Upper lobe of left lung (tissue), 6 donors: ENCODE measurements around the gene BACH1. TPM values are rescaled to one million over a fixed set of nuclear protein-coding genes. Genes with fewer than 3 reads are reported as not detected.
"Not testable (repeated sequence)": the region's sequence is repeated elsewhere in the genome, so short reads cannot be mapped to it uniquely, and the experiment has no call there.

Source experiments
- ATAC-seq, 2 donors: fragments of 200-7000 bp; cut with Tn5 transposase; one replicate each; pipeline ENCODE4 v1.9.1; 2022; ENCODE audit warnings: mild to moderate bottlenecking in 2 of 2, moderate library complexity in 2 of 2; ENCODE audit not compliant: low FRiP score in 2 of 2
- DNase-seq, 2 donors: peaks; one replicate each; pipeline ENCODE4 v3.0.0-alpha.2; 2019 to 2020
- H3K27ac ChIP-seq, 4 donors: fragments of 200-600 bp; sonication (generic); one replicate each; pipeline ENCODE4 v1.5.1; 2016 to 2019
- H3K27me3 ChIP-seq, 4 donors: fragments of 200-600 bp; sonication (generic); one replicate each; pipeline ENCODE4 v1.5.1; 2017 to 2019
- H3K36me3 ChIP-seq, 4 donors: fragments of 200-600 bp; sonication (generic); one replicate each; pipeline ENCODE4 v1.5.1; 2016 to 2019
- H3K4me1 ChIP-seq, 4 donors: fragments of 200-600 bp; sonication (generic); one replicate each; pipeline ENCODE4 v1.5.1; 2018 to 2019
- H3K4me3 ChIP-seq, 4 donors: fragments of 200-600 bp; sonication (generic); one replicate each; pipeline ENCODE4 v1.5.1; 2017 to 2019; ENCODE audit warnings: mild to moderate bottlenecking in 2 of 4, moderate library complexity in 1 of 4
- H3K9me3 ChIP-seq, 4 donors: fragments of 200-600 bp; sonication (generic); one replicate each; pipeline ENCODE4 v1.5.1; 2018 to 2019
- EP300 ChIP-seq, 4 donors: sonication (generic); formaldehyde crosslinking; IDR thresholded peaks; one replicate each; pipeline ENCODE4 v1.5.1; 2017; ENCODE audit warnings: antibody characterized with exemption in 4 of 4, control low read depth in 2 of 4
- POLR2A ChIP-seq, 4 donors: fragments of 450-650 bp; IDR thresholded peaks; one replicate each; pipeline ENCODE4 v1.5.1; 2016 to 2017; ENCODE audit warnings: antibody characterized with exemption in 4 of 4, mild to moderate bottlenecking in 2 of 4
- POLR2AphosphoS5 ChIP-seq, 2 donors: sonication (generic); formaldehyde crosslinking; IDR thresholded peaks; one replicate each; pipeline ENCODE4 v1.5.1; 2017; ENCODE audit warnings: antibody characterized with exemption in 2 of 2
- WGBS, 2 donors: methylation state at CpG; one replicate each; pipeline ENCODE4 v1.1.5; 2017 to 2018; 5-methylcytosine and 5-hydroxymethylcytosine counted together
- total RNA-seq, 6 donors: library from RNA; depleted of rRNA in 4 of 6; stranded (reverse); fragments of >200 nt in 4 of 6; gene quantifications; one replicate each; pipeline versions ENCODE4 v1.1.0 to v1.2.1, GENCODE V29; 2016 to 2021
- TF ChIP-seq, protein P1 (sequence below), 6 experiments: fragments of 450-650 bp in 4 of 6; fragments of 200-600 bp in 2 of 6; sonication (generic) in 2 of 6; IDR thresholded peaks; one replicate each; pipeline ENCODE4 v1.5.1; 2016 to 2019; ENCODE audit warnings: antibody characterized with exemption in 6 of 6
- donor health status: DM: no; HTN: no; CAD: no; lungs with moderate emphysema.
- donor health status: DM: no; HTN: yes; CAD: no; lungs with severe emphysema.

The BACH1 gene
- total RNA-seq, 6 donors from 2014 or later: 41.6 to 119 (median 78.9) TPM

DNA sequence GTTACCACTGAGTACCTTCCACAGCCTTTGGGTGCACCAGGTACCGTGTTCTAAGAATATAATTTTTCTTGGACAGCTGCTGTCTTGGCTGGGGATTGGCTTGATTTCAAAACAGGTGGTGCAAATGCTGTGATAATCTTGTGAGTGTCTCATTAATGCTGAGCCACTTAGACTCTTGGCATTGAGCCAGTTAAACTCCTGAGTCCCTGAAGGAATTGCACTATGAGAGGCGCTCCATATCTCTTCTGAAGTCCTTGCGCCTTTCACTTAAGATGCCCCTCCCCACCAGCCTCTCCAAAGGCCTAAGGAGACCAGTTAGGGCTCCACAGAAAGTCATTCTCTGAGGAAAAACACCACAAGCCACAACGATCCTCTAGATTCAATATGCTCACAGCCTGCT is 51.0 kb downstream of the BACH1 start:
- no peaks in the 10 kb centered on the region for H3K27me3 ChIP-seq
- peak in 1 of 2 donors; percentile 73 for DNase-seq
- TF ChIP-seq POLR2A (IDR thresholded peaks at IDR 0.05) (no peak), EP300 (IDR thresholded peaks at IDR 0.05) (peak in 1 of 4 donors; percentile 72)
- TF ChIP-seq, protein P1, sequence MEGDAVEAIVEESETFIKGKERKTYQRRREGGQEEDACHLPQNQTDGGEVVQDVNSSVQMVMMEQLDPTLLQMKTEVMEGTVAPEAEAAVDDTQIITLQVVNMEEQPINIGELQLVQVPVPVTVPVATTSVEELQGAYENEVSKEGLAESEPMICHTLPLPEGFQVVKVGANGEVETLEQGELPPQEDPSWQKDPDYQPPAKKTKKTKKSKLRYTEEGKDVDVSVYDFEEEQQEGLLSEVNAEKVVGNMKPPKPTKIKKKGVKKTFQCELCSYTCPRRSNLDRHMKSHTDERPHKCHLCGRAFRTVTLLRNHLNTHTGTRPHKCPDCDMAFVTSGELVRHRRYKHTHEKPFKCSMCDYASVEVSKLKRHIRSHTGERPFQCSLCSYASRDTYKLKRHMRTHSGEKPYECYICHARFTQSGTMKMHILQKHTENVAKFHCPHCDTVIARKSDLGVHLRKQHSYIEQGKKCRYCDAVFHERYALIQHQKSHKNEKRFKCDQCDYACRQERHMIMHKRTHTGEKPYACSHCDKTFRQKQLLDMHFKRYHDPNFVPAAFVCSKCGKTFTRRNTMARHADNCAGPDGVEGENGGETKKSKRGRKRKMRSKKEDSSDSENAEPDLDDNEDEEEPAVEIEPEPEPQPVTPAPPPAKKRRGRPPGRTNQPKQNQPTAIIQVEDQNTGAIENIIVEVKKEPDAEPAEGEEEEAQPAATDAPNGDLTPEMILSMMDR (IDR thresholded peaks at IDR 0.05): no peak
- H3K9me3 ChIP-seq: no peaks in the 10 kb centered on the region
- peaks cover 0 to 10% (median 0%) of the 10 kb centered on the region in 4 donors for H3K36me3 ChIP-seq
- peak in 1 of 2 donors; percentile 78 for ATAC-seq
- peak overlapping the region in 3 of 4 donors; percentile 9 to 40 (median 25) for H3K27ac ChIP-seq
- H3K4me3 ChIP-seq: no peak overlapping the region
- peaks cover 23 to 52% (median 38%) of the 10 kb centered on the region in 4 donors for H3K4me1 ChIP-seq
- WGBS, 2 donors: 76 to 77% methylated on average over 4 of the region's 4 CpGs

DNA sequence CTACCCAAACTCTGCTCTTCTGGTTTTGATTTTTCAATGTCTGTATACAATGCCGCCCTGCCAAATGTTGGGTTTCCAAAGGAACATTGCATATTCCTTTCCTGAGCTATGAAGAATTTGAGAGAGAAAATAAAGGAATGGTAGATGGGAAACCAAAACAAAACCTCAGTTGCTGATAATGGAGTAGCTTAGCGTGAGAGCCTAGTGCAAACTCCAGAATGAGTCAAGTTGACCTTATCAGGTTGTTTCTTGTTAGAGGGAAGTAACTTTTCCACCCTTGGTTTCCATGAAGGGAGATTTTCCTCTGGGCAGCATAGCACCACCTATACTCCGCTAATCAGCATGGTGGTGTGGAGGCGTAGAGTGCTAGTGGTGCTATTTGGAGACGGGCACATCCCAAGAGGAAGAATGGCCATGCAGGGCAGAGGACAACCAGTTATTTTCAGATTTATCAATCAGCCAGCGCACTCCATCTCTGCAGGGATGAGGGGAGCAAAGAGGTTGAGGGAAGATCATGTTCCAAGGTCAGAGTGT is 51.6 kb downstream of the BACH1 start:
- ATAC-seq: no peak
- TF ChIP-seq, protein P1 (IDR thresholded peaks at IDR 0.05): no peak
- TF ChIP-seq EP300 (IDR thresholded peaks at IDR 0.05): no peak
- TF ChIP-seq POLR2A (IDR thresholded peaks at IDR 0.05): no peak
- no peak for TF ChIP-seq POLR2AphosphoS5 (IDR thresholded peaks at IDR 0.05)

GRCh38 chr21:29351691-29352090 is 53.0 kb downstream of the BACH1 start:
- Histone ChIP-seq H3K27me3 (no peaks in the 10 kb centered on the region), H3K27ac (peak overlapping the region in 1 of 4 donors; percentile 49), H3K4me3 (no peak overlapping the region), H3K4me1 (peaks cover 23 to 54% (median 42%) of the 10 kb centered on the region in 4 donors), H3K9me3 (no peaks in the 10 kb centered on the region), H3K36me3 (peaks cover 0 to 10% (median 0%) of the 10 kb centered on the region in 4 donors)
- TF ChIP-seq, protein P1 (IDR thresholded peaks at IDR 0.05): no peak
- TF ChIP-seq POLR2AphosphoS5 (IDR thresholded peaks at IDR 0.05) (peak in 1 of 2 donors; percentile 46), EP300 (IDR thresholded peaks at IDR 0.05) (peak in 2 of 4 donors; percentile 49 to 85), POLR2A (IDR thresholded peaks at IDR 0.05) (no peak)
- ATAC-seq (peak; percentile 49 to 75), DNase-seq (no peak)

More for the DNA sequence above, 51.6 kb downstream of the BACH1 start:
- Histone ChIP-seq H3K4me1 (peaks cover 23 to 52% (median 38%) of the 10 kb centered on the region in 4 donors), H3K27ac (peak overlapping the region in 2 of 4 donors; percentile 25 to 40), H3K9me3 (no peaks in the 10 kb centered on the region), H3K4me3 (no peak overlapping the region), H3K36me3 (peaks cover 0 to 10% (median 0%) of the 10 kb centered on the region in 4 donors), H3K27me3 (no peaks in the 10 kb centered on the region)
- 87 to 88% methylated on average over 6 of the region's 6 CpGs for whole genome bisulfite sequencing, 2 donors
- no peak for DNase-seq

- DNase-seq, H3K4me3 ChIP-seq, ATAC-seq, H3K27me3 ChIP-seq, H3K27ac ChIP-seq, H3K9me3 ChIP-seq: not testable (repeated sequence)
- WGBS, 2 donors: 97 to 98% methylated on average over 14 of the region's 14 CpGs
- peaks cover 7 to 28% (median 21%) of the 10 kb centered on the region in 4 donors for H3K4me1 ChIP-seq
- H3K36me3 ChIP-seq: peaks cover 0 to 10% (median 0%) of the 10 kb centered on the region in 4 donors
These were observed 56.5 kb downstream of the BACH1 start for GRCh38 chr21:29355043-29355710.

GRCh38 chr21:29356291-29356690 is 57.6 kb downstream of the BACH1 start:
- 47 to 57% methylated on average over 1 of the region's 1 CpG for WGBS, 2 donors
- not testable (repeated sequence) for ATAC-seq, H3K9me3 ChIP-seq, H3K27me3 ChIP-seq, DNase-seq, H3K4me3 ChIP-seq
- Histone ChIP-seq H3K27ac (peak overlapping the region in 1 of 4 donors; percentile 7), H3K36me3 (peaks cover 0 to 10% (median 0%) of the 10 kb centered on the region in 4 donors), H3K4me1 (peaks cover 0 to 18% (median 11%) of the 10 kb centered on the region in 4 donors)

GRCh38 chr21:29356810-29357209 is 58.1 kb downstream of the BACH1 start:
- Histone ChIP-seq H3K27ac (peak overlapping the region in 1 of 4 donors; percentile 7), H3K4me1 (peaks cover 0 to 15% (median 10%) of the 10 kb centered on the region in 4 donors), H3K36me3 (peaks cover 0 to 10% (median 0%) of the 10 kb centered on the region in 4 donors)
- not testable (repeated sequence) for DNase-seq, H3K9me3 ChIP-seq, H3K27me3 ChIP-seq, ATAC-seq, H3K4me3 ChIP-seq
- WGBS, 2 donors: 81 to 83% methylated on average over 4 of the region's 4 CpGs
